ENCODE data around the gene ZNF570.

The ZNF570 gene

DNA sequence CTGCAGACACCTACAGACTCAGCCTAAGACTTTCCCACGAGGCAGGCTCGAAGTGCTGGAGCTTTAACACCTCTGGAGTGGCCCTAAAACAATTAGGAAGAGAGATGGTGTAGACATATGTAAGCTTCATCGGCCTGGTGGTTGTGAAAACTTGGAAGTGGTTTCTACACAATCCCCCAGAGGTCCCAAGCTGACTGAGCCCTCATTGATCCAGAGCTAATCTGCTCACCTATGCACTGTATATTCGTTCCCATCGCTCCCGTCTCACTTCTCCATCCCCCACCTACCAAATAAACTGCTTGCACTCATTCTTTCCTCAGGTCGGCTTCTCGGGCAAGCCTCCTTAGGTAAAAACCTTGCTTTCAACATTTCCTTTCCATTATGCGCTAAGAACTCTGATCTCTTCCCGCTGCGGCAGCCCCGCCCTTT, 36.8 kb downstream of the ZNF570 start:
- H3K4me3 ChIP-seq (ENCODE audit: low read depth, low read length) = peak overlapping the region; percentile 89
- peak overlapping the region; percentile 99 for H3K9ac ChIP-seq (ENCODE audit: low read depth, low read length)
- H3K9me3 ChIP-seq (ENCODE audit: control insufficient read depth, insufficient read depth, low read length) = no peaks in the 10 kb centered on the region; the same call in 1 of the 2 replicates
- H3K27ac ChIP-seq (ENCODE audit: low read depth, low read length) = peak overlapping the region; percentile 98
- no peaks in the 10 kb centered on the region for H3K27me3 ChIP-seq (ENCODE audit: control insufficient read depth, insufficient read depth, low read length)
- H3K4me1 ChIP-seq (ENCODE audit: control insufficient read depth, insufficient read depth, low read length) = 0 out of 2 replicates have a peak, but pooled peaks cover 3% of the 10 kb centered on the region
- peaks cover 16% of the 10 kb centered on the region for H3K36me3 ChIP-seq (ENCODE audit: control insufficient read depth, insufficient read depth, low read length)

DNA sequence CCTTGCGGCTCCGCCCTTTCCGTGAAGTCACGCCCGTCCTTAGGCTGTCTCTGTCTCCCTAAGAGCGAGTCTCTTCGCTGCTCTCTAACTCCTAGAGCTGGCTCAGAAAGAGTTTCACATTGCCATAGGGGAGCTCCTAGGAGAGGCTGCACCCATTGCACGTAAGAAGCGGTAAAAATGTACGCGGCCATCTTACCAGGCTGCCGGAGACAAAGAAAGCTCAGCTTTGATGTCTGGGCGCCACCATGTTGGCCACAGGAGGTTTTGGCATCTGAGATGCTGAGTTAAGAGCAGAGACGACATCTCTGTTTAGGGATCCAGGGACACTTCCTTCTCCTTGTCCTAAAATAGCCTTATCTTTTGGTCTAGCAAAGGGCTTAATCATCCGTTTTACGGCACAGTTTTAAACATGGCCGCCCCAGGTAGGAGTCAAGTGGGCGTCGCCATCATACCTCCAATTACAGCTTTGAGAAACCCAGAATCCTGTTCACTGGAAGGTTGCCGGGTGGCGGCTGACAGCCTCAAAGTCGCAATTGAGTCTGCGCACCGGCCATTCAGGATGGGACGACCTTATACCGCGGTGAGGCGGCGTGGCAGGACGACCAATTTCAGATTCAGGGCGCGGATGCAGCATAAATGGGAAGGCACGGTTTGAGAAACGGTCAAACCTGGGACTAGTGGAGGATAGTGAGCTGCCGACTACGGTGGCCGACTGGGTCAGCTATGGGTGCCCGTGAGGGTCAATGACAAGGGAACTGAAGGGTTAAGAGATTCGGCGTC, 37.4 kb downstream of the ZNF570 start, which contains the start of gene ZNF793:
TSS of gene ZNF793 (plus strand) at position 553 of the 780 bp plus-strand sequence. CDS start 16,501 bp downstream, outside the sequence.
- H3K36me3 ChIP-seq (ENCODE audit: control insufficient read depth, insufficient read depth, low read length) = peaks cover 22% of the 10 kb centered on the region
- peak within 1 kb of the TSS; percentile 98 for H3K27ac ChIP-seq (ENCODE audit: low read depth, low read length)
- no peaks in the 10 kb centered on the region; the same call in 1 of the 2 replicates for H3K9me3 ChIP-seq (ENCODE audit: control insufficient read depth, insufficient read depth, low read length)
- no peaks in the 10 kb centered on the region for H3K27me3 ChIP-seq (ENCODE audit: control insufficient read depth, insufficient read depth, low read length)
- H3K9ac ChIP-seq (ENCODE audit: low read depth, low read length) = peak within 1 kb of the TSS; percentile 99
- H3K4me3 ChIP-seq (ENCODE audit: low read depth, low read length) = peak within 1 kb of the TSS; percentile 89
- 0 out of 2 replicates have a peak, but pooled peaks cover 3% of the 10 kb centered on the region for H3K4me1 ChIP-seq (ENCODE audit: control insufficient read depth, insufficient read depth, low read length)

DNA sequence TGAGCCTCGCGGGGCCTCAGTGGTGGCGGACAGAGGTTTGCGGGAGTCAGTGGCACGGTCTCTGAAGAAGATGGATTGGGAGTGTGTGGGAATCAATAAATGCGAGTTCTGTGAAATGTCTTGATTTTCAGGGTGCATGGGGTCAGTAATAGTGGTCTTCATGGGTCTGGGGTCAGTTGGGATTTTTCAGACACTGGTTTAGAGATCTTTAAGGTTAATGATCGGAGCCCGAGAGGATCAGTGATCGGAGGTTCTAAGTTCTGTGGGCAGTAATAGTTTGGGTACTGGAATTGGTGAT, 38.0 kb downstream of the ZNF570 start:
- Histone ChIP-seq H3K9me3 (ENCODE audit: control insufficient read depth, insufficient read depth, low read length) (no peaks in the 10 kb centered on the region; the same call in 1 of the 2 replicates), H3K27ac (ENCODE audit: low read depth, low read length) (no peak overlapping the region), H3K9ac (ENCODE audit: low read depth, low read length) (peak overlapping the region; percentile 99), H3K4me1 (ENCODE audit: control insufficient read depth, insufficient read depth, low read length) (0 out of 2 replicates have a peak, but pooled peaks cover 3% of the 10 kb centered on the region), H3K4me3 (ENCODE audit: low read depth, low read length) (peak overlapping the region; percentile 89), H3K27me3 (ENCODE audit: control insufficient read depth, insufficient read depth, low read length) (no peaks in the 10 kb centered on the region), H3K36me3 (ENCODE audit: control insufficient read depth, insufficient read depth, low read length) (peaks cover 26% of the 10 kb centered on the region)

DNA sequence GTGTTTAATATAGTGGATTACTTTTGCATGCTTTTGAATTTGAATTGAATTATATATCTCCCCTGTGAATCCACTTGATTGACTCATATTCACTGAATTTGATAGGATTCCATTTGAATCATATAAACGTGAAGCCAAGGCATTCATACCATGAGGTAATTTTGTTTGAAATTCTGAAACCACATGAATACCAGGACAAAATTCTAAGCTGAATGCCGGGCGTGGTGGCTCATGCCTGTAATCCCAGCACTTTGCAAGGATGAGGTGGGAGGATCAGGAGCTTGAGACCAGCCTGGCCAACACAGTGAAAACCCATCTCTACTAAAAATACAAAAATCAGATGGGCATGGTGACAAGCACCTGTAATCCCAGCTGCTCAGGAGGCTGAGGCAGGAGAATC, 42.0 kb downstream of the ZNF570 start:
- no peak overlapping the region for H3K4me3 ChIP-seq (ENCODE audit: low read depth, low read length)
- no peaks in the 10 kb centered on the region for H3K4me1 ChIP-seq (ENCODE audit: control insufficient read depth, insufficient read depth, low read length)
- H3K9ac ChIP-seq (ENCODE audit: low read depth, low read length) = no peak overlapping the region
- peaks cover 52% of the 10 kb centered on the region for H3K36me3 ChIP-seq (ENCODE audit: control insufficient read depth, insufficient read depth, low read length)
- H3K27me3 ChIP-seq (ENCODE audit: control insufficient read depth, insufficient read depth, low read length) = no peaks in the 10 kb centered on the region
- no peak overlapping the region for H3K27ac ChIP-seq (ENCODE audit: low read depth, low read length)
- no peaks in the 10 kb centered on the region for H3K9me3 ChIP-seq (ENCODE audit: control insufficient read depth, insufficient read depth, low read length)

DNA sequence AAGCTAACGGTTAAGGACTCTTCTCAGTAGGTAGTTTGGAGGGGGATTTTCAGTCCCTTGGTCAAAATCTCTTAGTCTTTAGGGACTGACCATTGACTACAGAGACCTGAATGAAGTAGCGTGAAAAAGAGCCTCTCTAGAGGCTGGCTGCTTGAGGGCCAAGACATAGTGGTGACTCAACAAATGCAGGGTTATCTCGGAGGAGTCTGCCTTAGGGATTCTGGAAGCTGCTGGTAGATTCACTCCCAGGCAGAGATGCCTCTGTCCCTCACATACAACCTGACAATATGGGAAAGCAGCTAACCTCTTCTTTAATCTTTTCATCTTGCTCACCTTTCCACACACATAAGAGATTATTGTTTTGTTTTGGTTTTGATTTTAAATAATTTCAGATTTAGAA, 42.7 kb downstream of the ZNF570 start:
- no peak overlapping the region for H3K4me3 ChIP-seq (ENCODE audit: low read depth, low read length)
- H3K4me1 ChIP-seq (ENCODE audit: control insufficient read depth, insufficient read depth, low read length) = no peaks in the 10 kb centered on the region
- no peaks in the 10 kb centered on the region for H3K9me3 ChIP-seq (ENCODE audit: control insufficient read depth, insufficient read depth, low read length)
- H3K27me3 ChIP-seq (ENCODE audit: control insufficient read depth, insufficient read depth, low read length) = no peaks in the 10 kb centered on the region
- no peak overlapping the region for H3K27ac ChIP-seq (ENCODE audit: low read depth, low read length)
- peaks cover 55% of the 10 kb centered on the region for H3K36me3 ChIP-seq (ENCODE audit: control insufficient read depth, insufficient read depth, low read length)
- no peak overlapping the region for H3K9ac ChIP-seq (ENCODE audit: low read depth, low read length)

DNA sequence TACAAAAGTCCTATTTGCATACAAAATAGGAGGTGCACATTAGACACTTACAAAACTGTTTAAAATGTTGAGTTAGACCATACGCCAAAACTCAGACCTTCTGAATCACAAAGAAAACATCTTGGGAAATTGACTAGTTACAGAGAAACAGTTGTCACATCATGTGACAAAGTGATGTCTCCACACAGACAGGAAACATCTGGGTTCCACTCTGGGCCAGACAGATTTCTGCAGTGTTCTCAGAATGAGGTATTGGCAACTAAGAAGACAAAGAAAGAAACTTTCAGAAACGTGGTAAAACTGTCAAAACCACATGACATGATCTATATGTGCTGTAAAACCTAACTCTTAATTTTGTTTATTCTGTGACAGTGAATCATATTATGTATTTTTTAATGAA, 44.2 kb downstream of the ZNF570 start:
- peaks cover 61% of the 10 kb centered on the region for H3K36me3 ChIP-seq (ENCODE audit: control insufficient read depth, insufficient read depth, low read length)
- H3K9ac ChIP-seq (ENCODE audit: low read depth, low read length) = no peak overlapping the region
- no peak overlapping the region for H3K27ac ChIP-seq (ENCODE audit: low read depth, low read length)
- no peak overlapping the region for H3K4me3 ChIP-seq (ENCODE audit: low read depth, low read length)
- H3K9me3 ChIP-seq (ENCODE audit: control insufficient read depth, insufficient read depth, low read length) = peaks cover 4% of the 10 kb centered on the region; the same call in 1 of the 2 replicates
- no peaks in the 10 kb centered on the region for H3K27me3 ChIP-seq (ENCODE audit: control insufficient read depth, insufficient read depth, low read length)
- no peaks in the 10 kb centered on the region for H3K4me1 ChIP-seq (ENCODE audit: control insufficient read depth, insufficient read depth, low read length)

DNA sequence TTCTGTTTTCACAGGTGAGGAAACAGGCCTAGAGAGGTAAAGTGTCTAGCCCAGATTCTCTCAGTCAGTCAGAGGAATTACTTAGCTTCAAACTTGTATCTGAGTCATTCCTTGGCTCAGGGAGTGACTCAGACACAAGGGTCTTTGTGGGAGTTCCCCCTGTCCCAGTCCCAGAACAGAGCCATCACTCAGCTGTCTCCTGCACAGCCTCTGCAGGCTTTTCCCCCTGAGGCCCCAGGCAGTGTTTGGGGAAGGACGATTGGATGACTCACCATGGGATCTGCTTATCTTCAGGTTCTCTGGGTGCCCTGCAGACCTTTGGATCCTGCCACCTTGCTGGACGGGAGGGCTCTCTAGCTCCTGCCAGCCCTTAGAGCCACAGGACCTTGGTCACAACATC, 50.7 kb downstream of the ZNF570 start:
- Histone ChIP-seq H3K9me3 (ENCODE audit: control insufficient read depth, insufficient read depth, low read length) (peaks cover 12% of the 10 kb centered on the region), H3K9ac (ENCODE audit: low read depth, low read length) (no peak overlapping the region), H3K36me3 (ENCODE audit: control insufficient read depth, insufficient read depth, low read length) (peaks cover 51% of the 10 kb centered on the region), H3K27me3 (ENCODE audit: control insufficient read depth, insufficient read depth, low read length) (no peaks in the 10 kb centered on the region), H3K4me3 (ENCODE audit: low read depth, low read length) (no peak overlapping the region), H3K4me1 (ENCODE audit: control insufficient read depth, insufficient read depth, low read length) (no peaks in the 10 kb centered on the region), H3K27ac (ENCODE audit: low read depth, low read length) (no peak overlapping the region)

DNA sequence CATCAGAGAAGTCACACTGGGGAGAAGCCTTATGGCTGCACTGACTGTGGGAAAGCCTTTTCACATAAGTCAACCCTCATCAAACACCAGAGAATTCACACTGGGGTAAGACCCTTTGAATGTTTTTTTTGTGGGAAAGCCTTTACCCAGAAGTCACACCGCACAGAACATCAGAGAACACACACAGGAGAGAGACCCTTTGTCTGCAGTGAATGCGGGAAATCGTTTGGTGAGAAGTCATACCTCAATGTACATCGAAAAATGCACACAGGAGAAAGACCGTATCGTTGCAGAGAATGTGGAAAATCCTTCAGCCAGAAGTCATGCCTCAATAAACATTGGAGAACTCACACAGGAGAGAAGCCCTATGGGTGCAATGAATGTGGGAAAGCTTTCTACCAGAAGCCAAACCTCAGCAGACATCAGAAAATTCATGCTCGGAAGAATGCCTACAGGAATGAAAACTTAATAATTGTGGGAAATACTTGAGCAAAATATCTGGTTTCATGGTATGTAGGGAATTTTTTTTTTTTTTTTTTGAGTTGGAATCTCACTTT, 68.3 kb downstream of the ZNF570 start:
- H3K4me1 ChIP-seq (ENCODE audit: control insufficient read depth, insufficient read depth, low read length) = no peaks in the 10 kb centered on the region
- no peaks in the 10 kb centered on the region for H3K27me3 ChIP-seq (ENCODE audit: control insufficient read depth, insufficient read depth, low read length)
- H3K27ac ChIP-seq (ENCODE audit: low read depth, low read length) = no peak overlapping the region
- peaks cover 82% of the 10 kb centered on the region for H3K9me3 ChIP-seq (ENCODE audit: control insufficient read depth, insufficient read depth, low read length)
- peaks cover 53% of the 10 kb centered on the region for H3K36me3 ChIP-seq (ENCODE audit: control insufficient read depth, insufficient read depth, low read length)
- H3K4me3 ChIP-seq (ENCODE audit: low read depth, low read length) = 0 out of 2 replicates have a peak overlapping the region, but pooled peaks have one; percentile 1
- no peak overlapping the region for H3K9ac ChIP-seq (ENCODE audit: low read depth, low read length)

Data from HUES48 (cell line).